GM21619 (cell line): Measurements from ENCODE around the gene MYL4.
"Not testable (repeated sequence)": the region's sequence is repeated elsewhere in the genome, so short reads cannot be mapped to it uniquely, and the experiment has no call there.

Source experiments
- ATAC-seq: cut with Tn5 transposase; IDR thresholded peaks from one replicate; pipeline ENCODE4 v1.9.1; 2021; ENCODE audit not compliant: unreplicated experiment

The MYL4 gene

DNA sequence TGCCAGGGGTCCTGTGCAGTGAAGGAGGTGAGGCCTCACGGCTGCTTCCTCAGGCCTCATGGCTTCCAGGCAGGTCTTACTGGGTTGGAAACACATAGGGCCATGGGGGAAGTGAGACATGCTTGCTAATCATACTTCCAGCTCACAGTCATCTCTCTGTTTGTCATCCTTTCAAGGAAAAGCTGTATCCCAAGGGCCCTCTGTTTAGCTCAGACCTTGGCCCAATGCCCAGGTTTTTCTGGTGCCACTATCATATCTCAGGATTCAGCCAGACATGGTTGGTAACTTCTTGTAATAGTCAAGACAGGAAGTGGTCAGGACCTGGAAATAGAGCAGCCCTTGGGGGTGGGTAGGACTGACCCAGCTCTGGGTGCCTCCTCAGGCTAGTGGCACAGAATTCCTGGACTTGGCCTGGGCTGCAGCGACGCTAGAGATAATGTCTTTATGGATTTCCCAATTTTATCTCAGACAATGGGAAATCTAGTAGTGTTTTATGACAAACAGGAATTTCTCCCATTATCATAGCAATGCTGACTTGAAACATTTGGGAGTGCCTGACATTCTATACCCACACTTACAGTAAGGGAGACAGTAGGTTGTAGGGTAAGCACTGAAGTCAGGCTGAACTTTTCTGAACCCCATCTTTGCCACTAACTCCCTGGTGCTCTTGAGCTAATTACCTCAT lies 31.0 kb downstream of the MYL4 start:
- ATAC-seq: no peak

DNA sequence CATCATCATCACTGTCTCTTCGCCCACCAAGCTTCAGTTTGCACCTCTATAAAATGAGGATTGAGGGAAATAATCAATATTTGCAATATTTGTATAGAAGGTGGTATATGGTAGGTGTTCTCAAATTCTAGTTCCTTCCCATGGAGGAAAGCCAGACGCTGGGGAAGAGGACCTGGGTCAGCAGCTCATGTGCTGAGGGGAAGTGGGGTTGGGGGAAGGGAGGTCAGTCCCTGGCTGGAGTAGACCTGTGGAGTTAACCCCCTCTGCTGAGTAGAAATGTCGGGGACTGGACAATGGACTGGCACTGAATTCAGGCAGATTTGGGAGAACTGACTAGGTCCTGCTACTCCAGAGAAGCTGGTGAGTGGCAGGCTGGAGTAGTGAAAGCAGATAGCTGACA lies 31.7 kb downstream of the MYL4 start:
- ATAC-seq: no peak

DNA sequence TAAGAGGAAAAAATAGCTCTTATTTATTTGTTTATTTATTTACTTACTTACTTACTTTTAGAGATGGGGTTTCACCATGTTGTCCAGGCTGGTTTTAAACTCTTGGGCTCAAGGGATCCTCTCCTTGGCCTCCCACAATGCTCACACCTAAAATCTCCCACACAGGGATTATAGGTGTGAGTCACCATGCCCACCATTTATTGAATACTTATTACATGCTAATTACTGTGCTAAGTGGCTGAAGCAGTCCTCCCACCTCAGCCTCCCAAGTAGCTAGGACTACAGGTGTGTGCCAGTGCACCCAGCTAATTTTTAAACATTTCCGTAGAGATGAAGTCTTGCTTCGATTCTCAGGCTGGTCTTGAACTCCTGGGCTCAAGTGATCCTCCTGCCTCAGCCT lies 33.5 kb downstream of the MYL4 start:
- no peak for ATAC-seq

DNA sequence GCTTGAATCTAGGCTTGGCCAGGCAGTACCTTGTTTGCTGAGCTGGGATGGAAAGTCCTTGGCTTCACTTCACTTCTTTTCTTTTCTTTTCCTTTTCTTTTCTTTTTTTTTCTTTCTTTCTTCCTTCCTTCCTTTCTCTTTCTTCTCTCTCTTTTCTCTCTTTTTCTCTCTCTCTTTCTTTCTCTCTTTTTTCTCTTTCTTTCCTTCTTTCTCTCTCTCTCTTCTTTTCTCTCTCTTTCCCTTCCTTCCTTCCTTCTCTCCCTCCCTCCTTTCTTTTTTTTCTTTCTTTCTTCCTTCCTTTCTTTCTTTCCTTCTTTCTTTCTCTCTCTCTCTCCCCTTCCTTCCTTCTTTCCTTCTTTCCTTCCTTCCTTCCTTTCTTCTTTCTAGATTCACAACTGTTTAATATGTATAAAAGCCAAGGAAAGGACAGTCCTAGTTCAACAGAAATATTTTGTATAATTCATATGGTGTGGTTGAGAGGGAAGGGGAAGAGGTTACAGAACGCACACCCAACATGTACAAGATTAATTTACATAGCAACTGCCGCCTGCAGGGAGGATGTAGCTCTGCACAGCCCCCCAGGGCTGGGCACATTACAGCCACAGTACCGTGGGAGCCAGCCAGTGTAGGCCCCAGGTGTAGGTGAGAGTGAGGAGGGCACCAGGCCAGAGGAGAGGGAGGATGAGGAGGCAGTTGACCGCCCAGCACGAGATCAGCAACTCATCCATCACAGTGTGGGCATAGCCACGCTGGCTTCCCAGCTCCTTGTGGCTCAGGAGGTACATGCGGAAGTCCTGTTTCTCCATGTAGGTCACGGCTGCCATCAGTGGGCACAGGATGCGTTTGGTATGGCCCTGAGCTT lies 34.8 kb downstream of the MYL4 start:
- ATAC-seq: no peak

DNA sequence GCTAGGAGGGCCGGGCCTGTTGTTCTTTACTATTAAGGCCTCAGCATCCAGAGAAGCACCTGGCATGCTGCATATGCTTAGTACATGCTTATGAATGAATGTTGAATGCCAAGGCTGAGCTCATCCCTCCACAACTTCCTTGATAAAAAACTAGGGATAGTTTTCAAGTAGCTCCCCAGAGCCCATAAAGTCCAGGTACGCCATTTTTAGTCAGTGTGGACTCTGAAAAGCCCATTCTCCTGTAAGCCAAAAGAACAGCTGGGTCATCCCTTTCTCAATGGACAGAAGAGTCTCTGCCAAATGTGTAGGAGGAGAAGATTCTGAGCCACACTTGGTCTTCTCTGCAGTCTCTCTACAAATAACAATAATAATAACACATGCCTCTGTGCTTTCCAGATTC lies 35.5 kb downstream of the MYL4 start:
- ATAC-seq: no peak

DNA sequence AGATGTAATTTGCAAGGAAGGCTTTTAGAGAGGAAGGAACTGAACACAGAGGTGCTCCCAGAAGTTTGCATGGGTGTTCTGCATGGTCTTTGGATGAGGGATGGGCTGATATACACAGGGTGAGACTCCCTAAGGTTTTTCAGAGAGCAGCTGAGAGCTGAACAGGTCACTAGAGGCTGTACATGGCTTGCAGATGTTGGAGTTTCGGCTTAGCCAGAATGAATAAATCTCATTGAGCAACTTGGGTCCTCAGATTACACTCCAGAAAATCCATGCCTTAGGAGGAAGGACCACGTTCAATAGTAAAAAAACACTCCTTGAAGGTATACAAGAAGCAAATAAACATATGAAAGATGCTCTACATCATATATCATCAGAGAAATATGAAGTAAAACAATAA lies 37.0 kb downstream of the MYL4 start:
- ATAC-seq: no peak

DNA sequence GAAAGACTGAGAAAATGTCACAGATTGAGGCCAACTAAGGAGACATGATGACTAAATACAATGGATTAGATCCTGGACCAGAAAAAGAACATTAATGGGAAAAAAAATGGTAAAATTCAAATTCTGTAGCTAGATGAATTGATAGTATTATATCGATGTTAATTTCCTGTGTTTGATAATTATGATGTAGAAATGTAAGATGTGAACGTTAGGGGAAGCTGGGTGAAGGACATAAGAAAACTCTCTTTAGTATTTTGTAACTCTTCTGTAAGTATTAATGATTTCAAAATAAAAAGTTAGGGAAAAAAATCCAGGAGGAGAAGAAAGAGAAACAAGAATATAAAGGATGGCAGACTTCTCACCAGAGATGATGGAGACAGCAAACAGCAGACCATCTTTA lies 41.7 kb downstream of the MYL4 start:
- ATAC-seq: no peak

DNA sequence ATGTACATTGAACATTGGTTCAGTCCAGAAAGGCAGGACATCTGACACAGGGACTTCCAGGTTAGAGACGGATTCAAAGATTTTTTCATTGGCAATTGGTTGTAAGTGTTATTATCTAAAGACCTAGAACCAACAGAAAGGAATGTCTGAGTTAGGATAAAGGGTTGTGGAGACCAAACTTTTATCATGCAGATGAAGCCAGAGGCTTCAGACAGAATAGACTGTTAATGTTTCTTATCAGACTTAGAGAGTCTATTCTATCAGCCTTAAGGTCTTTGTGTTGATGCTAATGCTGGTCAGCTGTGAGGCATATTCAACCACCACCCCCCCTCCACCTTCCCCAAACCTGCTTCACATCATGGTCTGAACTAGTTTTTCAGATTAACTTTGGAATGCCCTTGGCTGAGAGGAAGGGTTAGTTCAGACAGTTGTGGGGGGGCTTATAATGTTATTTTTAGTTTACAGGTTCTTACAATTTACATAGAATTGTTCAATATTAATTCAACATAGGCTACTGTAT lies 42.3 kb downstream of the MYL4 start:
- ATAC-seq: no peak

DNA sequence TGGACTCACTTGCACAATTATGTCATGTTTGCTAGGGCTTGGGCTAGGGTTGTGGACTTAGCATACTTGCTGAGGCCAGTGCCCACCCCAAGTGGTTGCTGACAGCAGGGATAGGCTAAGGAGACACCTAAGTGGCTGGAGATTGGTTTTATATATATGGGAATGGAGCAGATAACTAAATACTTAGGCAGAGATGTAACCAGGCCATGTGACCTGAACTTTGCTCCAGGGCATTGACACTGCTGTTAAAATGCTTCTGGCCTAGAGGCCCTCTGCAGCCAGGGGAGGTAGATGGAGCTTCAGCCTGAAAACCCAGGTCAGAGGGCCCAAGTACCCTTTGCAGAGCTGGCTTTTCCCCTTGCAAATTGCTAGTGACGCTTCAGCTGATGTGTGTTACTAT lies 43.1 kb downstream of the MYL4 start:
- ATAC-seq: no peak

DNA sequence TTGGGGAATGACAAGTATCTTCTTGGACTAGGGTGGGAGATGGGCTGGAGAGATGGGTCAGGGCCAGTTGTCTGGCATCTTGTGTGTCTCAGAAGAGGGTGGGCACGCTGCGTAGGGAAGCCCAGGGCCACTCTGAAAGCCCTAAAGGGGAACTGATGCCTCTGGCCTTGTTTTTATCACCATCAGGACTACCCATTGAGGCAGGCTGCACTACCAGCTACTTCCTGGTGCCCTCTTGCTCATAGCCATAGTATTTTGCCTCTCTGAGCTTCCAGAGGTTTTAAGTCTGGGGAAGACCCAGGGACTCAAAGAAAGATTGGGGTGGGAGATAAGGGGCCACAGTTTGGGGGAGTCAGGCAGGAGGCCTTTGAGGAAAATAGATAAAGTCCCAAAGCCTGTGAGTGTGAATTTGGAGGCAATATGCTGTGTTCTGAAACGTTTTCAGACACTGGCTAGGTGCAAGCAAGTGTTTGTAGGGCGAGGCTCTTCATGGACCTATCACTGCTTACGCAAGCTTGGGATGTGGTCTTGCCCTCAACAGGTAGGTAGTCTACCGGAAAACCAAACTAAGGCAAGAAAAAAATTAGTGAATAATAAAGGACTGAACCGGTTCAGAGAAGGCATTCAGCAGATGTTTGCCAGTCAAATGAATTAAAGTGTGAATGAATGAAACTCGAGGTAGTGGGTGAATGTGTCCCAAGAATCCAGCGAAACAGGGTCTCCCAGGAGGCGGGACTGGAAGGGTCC lies 43.8 kb downstream of the MYL4 start:
- ATAC-seq: no peak

DNA sequence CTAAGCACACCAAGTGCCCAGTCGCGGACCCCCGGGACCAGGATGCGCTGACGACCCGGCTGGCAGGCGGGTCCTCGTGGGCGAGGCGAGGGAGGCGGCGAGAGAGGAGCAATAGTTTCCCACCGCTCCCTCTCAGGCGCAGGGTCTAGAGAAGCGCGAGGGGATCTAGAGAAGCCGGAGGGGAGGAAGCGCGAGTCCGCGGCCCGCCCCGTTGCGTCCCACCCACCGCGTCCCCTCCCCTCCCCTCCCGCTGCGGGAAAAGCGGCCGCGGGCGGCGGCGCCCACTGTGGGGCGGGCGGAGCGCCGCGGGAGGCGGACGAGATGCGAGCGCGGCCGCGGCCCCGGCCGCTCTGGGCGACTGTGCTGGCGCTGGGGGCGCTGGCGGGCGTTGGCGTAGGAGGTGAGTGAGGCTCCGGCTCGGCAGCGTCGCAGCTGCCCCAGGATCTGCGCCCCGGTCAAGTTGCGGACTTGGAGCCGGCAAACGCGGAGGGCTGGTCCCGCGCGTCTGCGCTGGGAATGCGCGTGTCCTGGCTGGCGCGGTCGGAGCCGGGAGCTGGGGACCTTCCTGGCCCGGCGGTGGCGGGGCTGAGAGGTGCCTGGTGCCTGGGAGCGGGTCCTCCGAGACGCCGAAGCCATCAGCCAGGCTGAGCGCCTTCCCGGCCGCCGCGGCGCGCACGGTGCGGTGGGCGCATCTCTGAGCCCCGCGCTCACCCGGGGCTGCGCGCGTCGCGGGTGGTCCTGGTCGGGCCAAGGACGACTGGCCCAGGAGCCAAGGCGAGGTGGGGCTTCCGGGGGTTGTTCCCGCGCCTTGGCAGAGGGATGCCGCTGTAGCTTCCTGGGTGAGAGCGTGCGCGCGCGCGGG lies 44.6 kb downstream of the MYL4 start, which contains the start of gene ITGB3:
Gene ITGB3, plus strand, starts transcription at position 287 of the 862 bp plus-strand sequence. Its CDS starts 35 bp downstream, at position 322.
- ATAC-seq: peak; percentile 68

DNA sequence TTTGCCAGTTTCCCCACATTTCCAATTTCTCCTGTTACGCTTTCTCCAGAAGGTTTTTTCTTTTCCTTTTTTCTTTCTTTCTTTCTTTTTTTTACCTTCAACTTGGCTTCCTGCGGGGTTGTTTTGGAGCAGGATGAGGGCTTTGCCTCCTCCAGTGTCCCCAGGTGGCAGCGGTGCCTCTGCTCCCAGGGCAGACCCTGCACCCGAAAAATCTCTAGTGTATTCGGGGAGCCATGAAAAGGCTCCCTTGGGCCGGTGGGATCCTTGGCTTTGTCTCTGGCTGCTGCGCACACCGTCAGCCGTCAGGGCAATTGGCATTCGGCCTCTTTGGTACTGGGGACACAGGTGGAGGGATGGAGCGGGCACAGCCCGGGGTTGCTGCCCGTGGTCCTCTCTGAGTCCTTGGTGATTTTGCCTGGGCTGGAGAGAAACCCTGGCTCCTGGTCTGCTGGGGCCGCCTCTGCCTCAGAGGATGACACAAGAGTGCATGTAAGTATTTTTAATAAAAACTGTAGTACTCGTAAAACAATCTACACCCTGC lies 45.3 kb downstream of the MYL4 start:
- peak; percentile 12 for ATAC-seq

DNA sequence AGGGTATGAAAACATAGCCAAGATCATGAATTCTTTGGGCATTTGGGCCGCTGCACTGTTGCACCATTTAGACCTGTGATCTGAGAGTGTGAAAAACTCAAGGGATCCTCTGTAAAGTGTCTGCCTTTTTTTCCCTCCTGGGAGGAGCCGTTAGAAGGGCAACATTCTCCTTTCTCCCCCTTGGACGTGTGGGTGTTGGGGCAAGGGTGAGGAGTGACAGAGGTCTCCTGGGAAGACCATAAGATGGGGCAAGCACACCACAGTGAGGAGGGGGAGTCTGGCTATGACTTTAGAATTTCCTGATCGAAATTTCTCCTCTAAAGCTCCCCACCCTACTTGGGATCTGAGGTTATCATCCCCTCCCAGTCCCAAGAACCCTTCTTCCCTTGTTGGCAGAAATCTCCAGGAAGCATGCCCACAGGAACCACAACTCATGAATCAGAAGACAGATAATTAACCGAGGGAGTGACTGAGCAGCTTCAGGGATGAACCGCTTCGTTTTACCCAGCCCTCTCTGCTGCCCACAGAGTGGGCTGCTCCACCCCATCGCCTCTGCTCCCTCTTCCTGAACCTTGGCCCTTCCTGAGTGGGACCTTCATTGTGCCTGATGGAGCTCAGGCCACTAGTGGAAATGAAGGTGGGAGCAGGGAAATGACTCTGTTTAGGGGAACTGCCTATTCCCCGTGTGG lies 48.6 kb downstream of the MYL4 start:
- ATAC-seq: no peak

DNA sequence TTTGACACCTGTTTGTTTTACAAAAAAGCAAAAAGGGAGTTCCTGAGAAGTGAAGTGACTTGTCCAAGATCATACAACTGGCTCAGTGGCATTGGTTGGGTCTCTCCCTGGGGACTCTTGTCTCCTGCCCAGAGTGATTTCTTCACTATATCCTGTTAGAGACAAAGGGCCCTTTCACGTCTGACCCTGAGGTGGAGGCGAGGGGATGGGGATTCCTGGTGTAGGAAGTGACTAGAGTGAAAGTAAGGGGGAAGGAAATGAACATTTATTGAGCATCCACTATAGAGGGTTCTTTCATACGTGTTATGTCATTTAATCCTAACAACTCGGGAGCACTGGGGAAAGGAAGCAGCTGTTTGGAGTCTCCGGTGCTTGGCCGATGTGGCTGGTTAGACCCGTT lies 53.4 kb downstream of the MYL4 start:
- ATAC-seq: no peak

DNA sequence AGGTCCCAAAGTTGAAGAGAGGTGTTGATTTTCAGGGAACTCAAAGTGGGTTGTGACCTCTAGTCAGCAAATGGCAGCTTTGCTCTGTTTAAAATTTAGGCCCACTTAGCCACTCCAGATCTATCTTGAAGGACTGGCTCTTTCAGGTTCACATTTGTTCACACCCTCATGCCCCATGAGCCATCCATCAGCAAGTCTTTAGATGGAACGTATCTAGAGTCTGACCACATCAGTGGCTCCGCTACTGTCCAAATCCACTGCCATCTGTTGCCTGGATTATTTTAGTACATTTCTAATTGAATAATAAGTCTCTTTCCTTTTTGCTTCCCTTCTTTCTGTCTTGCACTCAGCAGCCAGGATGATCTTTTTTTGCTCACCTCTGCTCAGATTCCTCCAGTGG lies 55.0 kb downstream of the MYL4 start:
- no peak for ATAC-seq

DNA sequence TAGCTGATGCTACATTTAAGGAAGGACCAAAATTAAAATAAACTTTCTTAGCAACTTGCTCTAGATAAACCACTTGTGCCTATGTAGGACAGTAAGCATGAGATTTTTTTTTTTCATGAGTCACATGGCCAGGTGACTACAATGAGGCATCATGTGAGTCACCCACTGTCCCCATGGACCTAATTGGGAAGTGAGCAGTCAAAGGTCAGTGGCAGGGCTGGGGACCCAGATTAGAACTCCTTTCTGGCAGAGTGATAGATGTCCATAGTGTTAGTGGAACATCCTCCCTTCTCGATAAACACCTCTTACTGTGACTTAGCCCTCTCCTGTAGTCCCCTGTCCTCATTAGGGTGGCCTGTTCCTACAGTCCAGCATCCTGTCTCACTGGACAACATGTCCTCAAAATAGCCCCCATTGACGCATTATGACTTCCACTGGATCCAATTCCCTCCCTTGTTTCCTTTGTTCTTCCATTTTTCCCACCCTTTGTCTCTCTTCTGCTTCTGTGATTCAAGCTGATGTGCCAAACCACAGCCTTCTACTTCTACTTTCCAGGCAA lies 56.9 kb downstream of the MYL4 start:
- no peak for ATAC-seq

DNA sequence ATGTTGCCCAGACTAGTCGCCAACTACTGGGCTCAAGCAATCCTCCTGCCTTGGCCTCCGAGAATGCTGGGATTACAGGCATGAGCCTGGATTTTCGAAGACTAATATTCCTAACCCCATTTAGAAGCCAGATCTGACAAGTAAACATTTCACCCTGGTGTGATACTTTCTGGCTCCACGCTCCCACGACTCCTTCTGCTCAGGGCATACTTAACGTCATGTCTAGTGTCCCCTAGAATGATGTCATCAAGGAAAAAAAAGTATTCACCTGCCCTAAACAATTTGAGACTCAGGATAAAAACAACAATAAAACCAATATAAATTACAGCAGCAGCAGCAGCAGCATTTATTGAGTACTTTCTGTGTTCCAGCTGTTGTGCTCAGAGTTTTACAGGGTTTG lies 57.6 kb downstream of the MYL4 start:
- no peak for ATAC-seq

DNA sequence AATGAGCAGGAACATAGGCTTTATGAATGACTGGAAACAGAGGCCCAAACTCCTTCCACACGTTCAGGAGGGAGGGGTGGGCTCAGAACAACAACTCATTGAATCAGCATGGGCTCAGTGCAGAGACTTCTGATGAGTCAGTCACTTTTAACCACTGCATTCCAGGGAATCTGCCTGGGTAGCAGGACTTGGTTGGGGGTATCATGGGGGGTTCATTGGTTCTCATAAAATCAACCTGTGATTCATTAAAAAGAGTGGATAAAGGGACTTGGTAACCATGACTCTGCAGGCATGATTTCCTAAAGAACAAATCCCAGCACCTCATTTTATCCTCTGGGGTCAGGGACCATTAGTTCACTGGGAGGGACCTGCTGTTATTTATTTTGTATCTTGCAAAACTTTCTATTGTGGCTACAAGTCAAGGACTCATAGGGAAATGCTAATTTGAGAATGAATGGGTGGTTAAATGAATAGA lies 58.2 kb downstream of the MYL4 start:
- ATAC-seq: no peak

DNA sequence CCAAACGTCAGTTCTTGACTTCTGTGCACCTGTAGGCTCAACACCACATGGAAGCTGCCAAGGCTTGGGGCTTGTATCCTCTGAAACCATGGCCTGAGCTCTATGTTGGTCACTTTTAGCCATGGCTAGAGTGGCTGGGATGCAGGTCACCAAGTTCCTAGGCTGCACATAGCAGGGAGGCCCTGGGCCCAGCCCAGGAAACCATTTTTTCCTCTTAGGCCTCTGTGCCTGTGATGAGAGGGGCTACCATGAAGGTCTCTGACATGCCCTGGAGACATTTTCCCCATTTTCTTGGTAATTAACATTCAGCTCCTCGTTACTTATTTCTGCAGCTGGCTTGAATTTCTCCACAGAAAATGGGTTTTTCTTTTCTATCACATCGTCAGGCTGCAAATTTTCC lies 59.8 kb downstream of the MYL4 start:
- ATAC-seq: not testable (repeated sequence)
